ENCODE results near the gene PRKN.
A peak's percentile ranks its signal among the peaks of the same experiment; 100 is the strongest.

The PRKN gene

GRCh38 chr6:161453558-161453957 lies 1274.0 kb downstream of the PRKN start:
- no peak overlapping the region for H3K9ac ChIP-seq (ENCODE audit: low read length in 5 of 5)
- no peaks in the 10 kb centered on the region for H3K9me3 ChIP-seq (ENCODE audit: control insufficient read depth in 5 of 5, low read length in 5 of 5)
- no peaks in the 10 kb centered on the region for H3K27me3 ChIP-seq (ENCODE audit: control insufficient read depth in 5 of 5, insufficient read depth in 4 of 5, low read length in 5 of 5)
- H3K4me1 ChIP-seq (ENCODE audit: control insufficient read depth in 5 of 5, insufficient read depth in 5 of 5, low read length in 5 of 5), result no peaks in the 10 kb centered on the region
- no peak overlapping the region for H3K27ac ChIP-seq (ENCODE audit: low read depth, low read length)
- H3K4me3 ChIP-seq (ENCODE audit: low read depth in 1 of 5, low read length in 5 of 5), result no peak overlapping the region
- H3K36me3 ChIP-seq (ENCODE audit: control insufficient read depth in 5 of 5, insufficient read depth in 5 of 5, low read length in 5 of 5), result no peaks in the 10 kb centered on the region

- H3K4me1 ChIP-seq (ENCODE audit: control insufficient read depth in 5 of 5, insufficient read depth in 5 of 5, low read length in 5 of 5), result no peaks in the 10 kb centered on the region
- H3K36me3 ChIP-seq (ENCODE audit: control insufficient read depth in 5 of 5, insufficient read depth in 5 of 5, low read length in 5 of 5), result peaks cover 0 to 2% (median 0%) of the 10 kb centered on the region in 5 donors
- H3K27ac ChIP-seq (ENCODE audit: low read depth, low read length), result no peak overlapping the region
- H3K9me3 ChIP-seq (ENCODE audit: control insufficient read depth in 5 of 5, low read length in 5 of 5), result no peaks in the 10 kb centered on the region
- no peak overlapping the region for H3K4me3 ChIP-seq (ENCODE audit: low read depth in 1 of 5, low read length in 5 of 5)
- no peak overlapping the region for H3K9ac ChIP-seq (ENCODE audit: low read length in 5 of 5)
- no peaks in the 10 kb centered on the region for H3K27me3 ChIP-seq (ENCODE audit: control insufficient read depth in 5 of 5, insufficient read depth in 4 of 5, low read length in 5 of 5)
Observed at GRCh38 chr6:161452241-161452640, 1275.3 kb downstream of the PRKN start.

GRCh38 chr6:161449521-161449920 lies 1278.0 kb downstream of the PRKN start:
- no peaks in the 10 kb centered on the region for H3K9me3 ChIP-seq (ENCODE audit: control insufficient read depth in 5 of 5, low read length in 5 of 5)
- H3K27ac ChIP-seq (ENCODE audit: low read depth, low read length), result no peak overlapping the region
- H3K36me3 ChIP-seq (ENCODE audit: control insufficient read depth in 5 of 5, insufficient read depth in 5 of 5, low read length in 5 of 5), result peaks cover 0 to 2% (median 0%) of the 10 kb centered on the region in 5 donors
- no peak overlapping the region for H3K9ac ChIP-seq (ENCODE audit: low read length in 5 of 5)
- no peak overlapping the region for H3K4me3 ChIP-seq (ENCODE audit: low read depth in 1 of 5, low read length in 5 of 5)
- no peaks in the 10 kb centered on the region for H3K27me3 ChIP-seq (ENCODE audit: control insufficient read depth in 5 of 5, insufficient read depth in 4 of 5, low read length in 5 of 5)
- H3K4me1 ChIP-seq (ENCODE audit: control insufficient read depth in 5 of 5, insufficient read depth in 5 of 5, low read length in 5 of 5), result peaks cover 1 to 19% (median 5%) of the 10 kb centered on the region in 5 donors

- Histone ChIP-seq H3K9ac (ENCODE audit: low read length in 5 of 5) (no peak overlapping the region), H3K4me1 (ENCODE audit: control insufficient read depth in 5 of 5, insufficient read depth in 5 of 5, low read length in 5 of 5) (peaks cover 1 to 23% (median 12%) of the 10 kb centered on the region in 5 donors), H3K4me3 (ENCODE audit: low read depth in 1 of 5, low read length in 5 of 5) (no peak overlapping the region), H3K27me3 (ENCODE audit: control insufficient read depth in 5 of 5, insufficient read depth in 4 of 5, low read length in 5 of 5) (no peaks in the 10 kb centered on the region), H3K36me3 (ENCODE audit: control insufficient read depth in 5 of 5, insufficient read depth in 5 of 5, low read length in 5 of 5) (peaks cover 0 to 2% (median 0%) of the 10 kb centered on the region in 5 donors), H3K9me3 (ENCODE audit: control insufficient read depth in 5 of 5, low read length in 5 of 5) (no peaks in the 10 kb centered on the region), H3K27ac (ENCODE audit: low read depth, low read length) (no peak overlapping the region)
Observed at GRCh38 chr6:161446949-161447348, 1280.6 kb downstream of the PRKN start.

- Histone ChIP-seq H3K27ac (ENCODE audit: low read depth, low read length) (no peak overlapping the region), H3K9me3 (ENCODE audit: control insufficient read depth in 5 of 5, low read length in 5 of 5) (no peaks in the 10 kb centered on the region), H3K36me3 (ENCODE audit: control insufficient read depth in 5 of 5, insufficient read depth in 5 of 5, low read length in 5 of 5) (peaks cover 0 to 2% (median 0%) of the 10 kb centered on the region in 5 donors), H3K4me1 (ENCODE audit: control insufficient read depth in 5 of 5, insufficient read depth in 5 of 5, low read length in 5 of 5) (peaks cover 1 to 26% (median 16%) of the 10 kb centered on the region in 5 donors), H3K9ac (ENCODE audit: low read length in 5 of 5) (no peak overlapping the region), H3K27me3 (ENCODE audit: control insufficient read depth in 5 of 5, insufficient read depth in 4 of 5, low read length in 5 of 5) (no peaks in the 10 kb centered on the region), H3K4me3 (ENCODE audit: low read depth in 1 of 5, low read length in 5 of 5) (no peak overlapping the region)
Observed at GRCh38 chr6:161446296-161446925, 1281.2 kb downstream of the PRKN start.

GRCh38 chr6:161445021-161445799 lies 1282.4 kb downstream of the PRKN start:
- Histone ChIP-seq H3K27me3 (ENCODE audit: control insufficient read depth in 5 of 5, insufficient read depth in 4 of 5, low read length in 5 of 5) (no peaks in the 10 kb centered on the region), H3K9ac (ENCODE audit: low read length in 5 of 5) (no peak overlapping the region), H3K27ac (ENCODE audit: low read depth, low read length) (no peak overlapping the region), H3K4me1 (ENCODE audit: control insufficient read depth in 5 of 5, insufficient read depth in 5 of 5, low read length in 5 of 5) (peaks cover 1 to 26% (median 16%) of the 10 kb centered on the region in 5 donors), H3K36me3 (ENCODE audit: control insufficient read depth in 5 of 5, insufficient read depth in 5 of 5, low read length in 5 of 5) (peaks cover 0 to 2% (median 0%) of the 10 kb centered on the region in 5 donors), H3K9me3 (ENCODE audit: control insufficient read depth in 5 of 5, low read length in 5 of 5) (no peaks in the 10 kb centered on the region), H3K4me3 (ENCODE audit: low read depth in 1 of 5, low read length in 5 of 5) (no peak overlapping the region)

- H3K27ac ChIP-seq (ENCODE audit: low read depth, low read length), result peak overlapping the region; percentile 41
- peaks cover 0 to 2% (median 0%) of the 10 kb centered on the region in 5 donors for H3K36me3 ChIP-seq (ENCODE audit: control insufficient read depth in 5 of 5, insufficient read depth in 5 of 5, low read length in 5 of 5)
- no peak overlapping the region for H3K9ac ChIP-seq (ENCODE audit: low read length in 5 of 5)
- no peaks in the 10 kb centered on the region for H3K27me3 ChIP-seq (ENCODE audit: control insufficient read depth in 5 of 5, insufficient read depth in 4 of 5, low read length in 5 of 5)
- no peaks in the 10 kb centered on the region for H3K9me3 ChIP-seq (ENCODE audit: control insufficient read depth in 5 of 5, low read length in 5 of 5)
- H3K4me1 ChIP-seq (ENCODE audit: control insufficient read depth in 5 of 5, insufficient read depth in 5 of 5, low read length in 5 of 5), result peaks cover 1 to 26% (median 16%) of the 10 kb centered on the region in 5 donors
- no peak overlapping the region for H3K4me3 ChIP-seq (ENCODE audit: low read depth in 1 of 5, low read length in 5 of 5)
Observed at GRCh38 chr6:161444464-161444863, 1283.1 kb downstream of the PRKN start.

- H3K27ac ChIP-seq (ENCODE audit: low read depth, low read length), result peak overlapping the region; percentile 41
- H3K4me1 ChIP-seq (ENCODE audit: control insufficient read depth in 5 of 5, insufficient read depth in 5 of 5, low read length in 5 of 5), result peaks cover 3 to 31% (median 16%) of the 10 kb centered on the region in 5 donors
- H3K9me3 ChIP-seq (ENCODE audit: control insufficient read depth in 5 of 5, low read length in 5 of 5), result no peaks in the 10 kb centered on the region
- peaks cover 0 to 2% (median 0%) of the 10 kb centered on the region in 5 donors for H3K36me3 ChIP-seq (ENCODE audit: control insufficient read depth in 5 of 5, insufficient read depth in 5 of 5, low read length in 5 of 5)
- no peak overlapping the region for H3K4me3 ChIP-seq (ENCODE audit: low read depth in 1 of 5, low read length in 5 of 5)
- no peak overlapping the region for H3K9ac ChIP-seq (ENCODE audit: low read length in 5 of 5)
- H3K27me3 ChIP-seq (ENCODE audit: control insufficient read depth in 5 of 5, insufficient read depth in 4 of 5, low read length in 5 of 5), result no peaks in the 10 kb centered on the region
Observed at GRCh38 chr6:161443848-161444247, 1283.7 kb downstream of the PRKN start.

GRCh38 chr6:161442420-161442819 lies 1285.1 kb downstream of the PRKN start:
- Histone ChIP-seq H3K4me1 (ENCODE audit: control insufficient read depth in 5 of 5, insufficient read depth in 5 of 5, low read length in 5 of 5) (peaks cover 3 to 31% (median 21%) of the 10 kb centered on the region in 5 donors), H3K4me3 (ENCODE audit: low read depth in 1 of 5, low read length in 5 of 5) (peak overlapping the region in 1 of 5 donors; percentile 49), H3K9ac (ENCODE audit: low read length in 5 of 5) (no peak overlapping the region), H3K27me3 (ENCODE audit: control insufficient read depth in 5 of 5, insufficient read depth in 4 of 5, low read length in 5 of 5) (no peaks in the 10 kb centered on the region), H3K27ac (ENCODE audit: low read depth, low read length) (no peak overlapping the region), H3K9me3 (ENCODE audit: control insufficient read depth in 5 of 5, low read length in 5 of 5) (no peaks in the 10 kb centered on the region), H3K36me3 (ENCODE audit: control insufficient read depth in 5 of 5, insufficient read depth in 5 of 5, low read length in 5 of 5) (no peaks in the 10 kb centered on the region)

GRCh38 chr6:161440299-161440698 lies 1287.3 kb downstream of the PRKN start:
- Histone ChIP-seq H3K27me3 (ENCODE audit: control insufficient read depth in 5 of 5, insufficient read depth in 4 of 5, low read length in 5 of 5) (no peaks in the 10 kb centered on the region), H3K9ac (ENCODE audit: low read length in 5 of 5) (no peak overlapping the region), H3K36me3 (ENCODE audit: control insufficient read depth in 5 of 5, insufficient read depth in 5 of 5, low read length in 5 of 5) (no peaks in the 10 kb centered on the region), H3K4me1 (ENCODE audit: control insufficient read depth in 5 of 5, insufficient read depth in 5 of 5, low read length in 5 of 5) (peaks cover 7 to 37% (median 25%) of the 10 kb centered on the region in 5 donors), H3K27ac (ENCODE audit: low read depth, low read length) (no peak overlapping the region), H3K4me3 (ENCODE audit: low read depth in 1 of 5, low read length in 5 of 5) (no peak overlapping the region), H3K9me3 (ENCODE audit: control insufficient read depth in 5 of 5, low read length in 5 of 5) (no peaks in the 10 kb centered on the region)
